Glutamatergic neuron (in vitro differentiated cells): ENCODE measurements around the gene LRRC8D. TPM values are rescaled to one million over a fixed set of nuclear protein-coding genes. Genes with fewer than 3 reads are reported as not detected.
A peak's percentile ranks its signal among the peaks of the same experiment; 100 is the strongest.

Experiments
- DNase-seq: peaks from one replicate; pipeline ENCODE4 v3.0.0; 2022
- H3K27ac Mint-ChIP-seq: one replicate; pipeline ENCODE4 v1.8.0; 2020; ENCODE audit warnings: mild to moderate bottlenecking, mixed read lengths, inconsistent platforms; ENCODE audit not compliant: unreplicated experiment
- H3K27me3 Mint-ChIP-seq: one replicate; pipeline ENCODE4 v1.8.0; 2020; ENCODE audit warnings: mild to moderate bottlenecking, moderate library complexity, mixed read lengths, inconsistent platforms; ENCODE audit not compliant: unreplicated experiment
- H3K36me3 Mint-ChIP-seq: one replicate; pipeline ENCODE4 v1.8.0; 2020; ENCODE audit warnings: mild to moderate bottlenecking, mixed read lengths, inconsistent platforms; ENCODE audit not compliant: unreplicated experiment
- H3K4me1 Mint-ChIP-seq: one replicate; pipeline ENCODE4 v1.8.0; 2020; ENCODE audit warnings: mild to moderate bottlenecking, low read depth, mixed read lengths, inconsistent platforms; ENCODE audit not compliant: unreplicated experiment
- H3K4me3 Mint-ChIP-seq: one replicate; pipeline ENCODE4 v1.8.0; 2020; ENCODE audit warnings: mild to moderate bottlenecking, mixed read lengths, inconsistent platforms; ENCODE audit not compliant: unreplicated experiment
- H3K9me3 Mint-ChIP-seq: one replicate; pipeline ENCODE4 v1.8.0; 2020; ENCODE audit warnings: mild to moderate bottlenecking, moderate library complexity, mixed read lengths, inconsistent platforms; ENCODE audit not compliant: unreplicated experiment
- total RNA-seq: library from RNA; stranded (reverse); fragmentation: NEBNext Ultra II Directional; extraction: Animal tissue kit (Norgen Biotek cat#: 25700); gene quantifications from one replicate; pipeline ENCODE4 v1.2.1, GENCODE V29; 2021; ENCODE audit not compliant: unreplicated experiment
- TF ChIP-seq, protein P1 (sequence below): fragments of 200-600 bp; sonication (generic); IDR thresholded peaks from one replicate; pipeline ENCODE4 v1.5.0; 2021; ENCODE audit not compliant: partially characterized antibody, unreplicated experiment

The LRRC8D gene
- total RNA-seq, 1 donor from 2014 or later, result 54.9 TPM

DNA sequence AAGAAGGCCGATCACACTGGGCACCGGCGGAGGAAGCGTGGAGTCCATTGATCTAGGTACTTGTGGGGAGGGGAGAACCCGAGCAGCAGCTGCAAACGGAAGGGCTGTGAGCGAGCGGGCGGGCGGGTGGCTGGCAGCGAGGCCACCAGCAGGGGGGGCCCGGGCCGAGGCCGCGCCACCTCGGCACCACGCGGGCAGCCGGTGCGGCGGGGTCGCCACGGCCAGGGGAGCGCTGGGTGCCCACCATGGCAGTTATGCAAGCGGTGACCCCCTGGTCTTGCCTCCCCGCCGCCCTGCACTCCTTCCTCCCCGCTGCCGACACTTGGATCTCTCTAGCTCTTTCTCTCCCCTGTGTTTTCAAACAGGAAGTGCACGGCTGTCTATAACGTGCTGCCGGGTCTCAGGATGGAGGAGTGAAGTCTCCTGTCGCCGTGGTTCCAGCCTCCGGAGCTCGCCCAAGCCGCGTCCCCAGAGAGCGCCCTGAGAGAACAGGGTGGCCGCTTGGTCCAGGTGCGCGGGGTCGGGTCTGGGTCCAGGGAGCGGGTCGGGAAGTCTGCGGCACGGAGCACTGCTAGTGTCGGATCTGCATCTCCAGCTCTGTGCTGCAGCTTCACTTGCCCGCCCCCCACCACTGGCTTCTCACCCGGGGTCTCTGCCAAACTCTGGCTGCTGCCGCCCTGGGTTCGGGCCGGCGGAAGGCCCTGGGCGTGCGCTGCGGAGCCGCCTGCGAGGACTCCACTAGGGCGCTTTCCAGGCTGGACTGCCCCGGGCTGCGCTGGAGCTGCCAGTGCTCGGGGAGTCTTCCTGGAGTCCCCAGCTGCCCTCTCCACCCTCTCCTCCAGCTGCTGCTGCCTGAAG is 22.7 kb downstream of the LRRC8D start:
- peaks cover 12% of the 10 kb centered on the region for H3K9me3 Mint-ChIP-seq
- H3K27ac Mint-ChIP-seq, result peak overlapping the region; percentile 92
- H3K27me3 Mint-ChIP-seq, result peaks cover 8% of the 10 kb centered on the region
- no peaks in the 10 kb centered on the region for H3K36me3 Mint-ChIP-seq
- TF ChIP-seq, protein P1, sequence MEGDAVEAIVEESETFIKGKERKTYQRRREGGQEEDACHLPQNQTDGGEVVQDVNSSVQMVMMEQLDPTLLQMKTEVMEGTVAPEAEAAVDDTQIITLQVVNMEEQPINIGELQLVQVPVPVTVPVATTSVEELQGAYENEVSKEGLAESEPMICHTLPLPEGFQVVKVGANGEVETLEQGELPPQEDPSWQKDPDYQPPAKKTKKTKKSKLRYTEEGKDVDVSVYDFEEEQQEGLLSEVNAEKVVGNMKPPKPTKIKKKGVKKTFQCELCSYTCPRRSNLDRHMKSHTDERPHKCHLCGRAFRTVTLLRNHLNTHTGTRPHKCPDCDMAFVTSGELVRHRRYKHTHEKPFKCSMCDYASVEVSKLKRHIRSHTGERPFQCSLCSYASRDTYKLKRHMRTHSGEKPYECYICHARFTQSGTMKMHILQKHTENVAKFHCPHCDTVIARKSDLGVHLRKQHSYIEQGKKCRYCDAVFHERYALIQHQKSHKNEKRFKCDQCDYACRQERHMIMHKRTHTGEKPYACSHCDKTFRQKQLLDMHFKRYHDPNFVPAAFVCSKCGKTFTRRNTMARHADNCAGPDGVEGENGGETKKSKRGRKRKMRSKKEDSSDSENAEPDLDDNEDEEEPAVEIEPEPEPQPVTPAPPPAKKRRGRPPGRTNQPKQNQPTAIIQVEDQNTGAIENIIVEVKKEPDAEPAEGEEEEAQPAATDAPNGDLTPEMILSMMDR, result peak; percentile 73
- H3K4me1 Mint-ChIP-seq, result peaks cover 35% of the 10 kb centered on the region
- H3K4me3 Mint-ChIP-seq, result peak overlapping the region; percentile 92
- DNase-seq, result peak; percentile 83

- TF ChIP-seq, protein P1, result no peak
- peaks cover 32% of the 10 kb centered on the region for H3K4me1 Mint-ChIP-seq
- H3K4me3 Mint-ChIP-seq, result peak overlapping the region; percentile 92
- H3K27ac Mint-ChIP-seq, result peak overlapping the region; percentile 92
- H3K9me3 Mint-ChIP-seq, result peaks cover 12% of the 10 kb centered on the region
- no peaks in the 10 kb centered on the region for H3K36me3 Mint-ChIP-seq
- H3K27me3 Mint-ChIP-seq, result peaks cover 8% of the 10 kb centered on the region
- DNase-seq, result no peak
Observed at GRCh38 chr1:89844241-89844807, 23.5 kb downstream of the LRRC8D start.

- DNase-seq, result no peak
- peaks cover 12% of the 10 kb centered on the region for H3K9me3 Mint-ChIP-seq
- TF ChIP-seq, protein P1, result no peak
- H3K36me3 Mint-ChIP-seq, result no peaks in the 10 kb centered on the region
- H3K4me1 Mint-ChIP-seq, result peaks cover 28% of the 10 kb centered on the region
- peak overlapping the region; percentile 92 for H3K27ac Mint-ChIP-seq
- H3K27me3 Mint-ChIP-seq, result peaks cover 8% of the 10 kb centered on the region
- peak overlapping the region; percentile 92 for H3K4me3 Mint-ChIP-seq
Observed at GRCh38 chr1:89844860-89845259, 24.0 kb downstream of the LRRC8D start.

DNA sequence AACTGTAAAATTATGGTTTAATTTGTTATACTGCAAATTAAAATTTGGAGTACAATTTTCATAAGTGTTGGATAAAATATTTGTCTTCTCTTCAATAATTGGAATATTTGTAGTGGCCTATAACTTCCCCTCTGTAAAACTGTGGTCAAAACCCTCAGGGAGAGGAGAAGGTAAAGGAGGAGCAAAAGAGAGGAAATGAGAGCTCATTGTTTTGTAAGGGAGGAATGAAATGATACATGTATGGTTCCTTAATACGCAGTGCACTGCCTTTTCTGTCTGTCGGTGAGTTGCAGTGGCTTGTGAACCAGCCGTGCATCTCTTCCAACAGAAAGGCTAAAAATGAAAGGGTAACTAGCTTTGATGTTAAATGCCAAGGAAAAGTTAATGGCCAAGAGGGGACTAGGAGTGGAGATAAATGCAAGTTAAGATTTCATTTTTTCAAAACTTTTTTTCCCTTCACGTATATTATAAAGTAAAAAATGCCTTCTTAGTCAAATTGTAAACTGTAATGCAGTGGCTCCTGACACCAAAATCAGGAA is 26.4 kb downstream of the LRRC8D start:
- peaks cover 8% of the 10 kb centered on the region for H3K27me3 Mint-ChIP-seq
- H3K4me1 Mint-ChIP-seq, result peaks cover 17% of the 10 kb centered on the region
- no peak overlapping the region for H3K27ac Mint-ChIP-seq
- no peaks in the 10 kb centered on the region for H3K36me3 Mint-ChIP-seq
- no peak overlapping the region for H3K4me3 Mint-ChIP-seq
- peaks cover 8% of the 10 kb centered on the region for H3K9me3 Mint-ChIP-seq
- no peak for DNase-seq
- TF ChIP-seq, protein P1, result no peak

- H3K27ac Mint-ChIP-seq, result no peak overlapping the region
- no peaks in the 10 kb centered on the region for H3K36me3 Mint-ChIP-seq
- H3K4me3 Mint-ChIP-seq, result no peak overlapping the region
- no peaks in the 10 kb centered on the region for H3K27me3 Mint-ChIP-seq
- H3K9me3 Mint-ChIP-seq, result no peaks in the 10 kb centered on the region
- TF ChIP-seq, protein P1, result no peak
- DNase-seq, result no peak
- peaks cover 2% of the 10 kb centered on the region for H3K4me1 Mint-ChIP-seq
Observed at GRCh38 chr1:89850844-89851415, 30.1 kb downstream of the LRRC8D start.
